ENCODE results near the gene PARVB.
A peak's percentile ranks its signal among the peaks of the same experiment; 100 is the strongest.

PARVB gene

GRCh38 chr22:44204739-44205515 is 180.8 kb downstream of the PARVB start:
- CTCF ChIA-PET: no interaction called here
- POLR2A ChIA-PET: no interaction called here
- no peak for TF ChIP-seq GLIS1 (tag by site-specific recombination; IDR thresholded peaks at IDR 0.05)
- no peak for TF ChIP-seq INSM2 (tag by site-specific recombination; IDR thresholded peaks at IDR 0.05)
- no peak for TF ChIP-seq ZNF621 (tag by site-specific recombination; IDR thresholded peaks at IDR 0.05)
- no peak for TF ChIP-seq BCL11A (tag by site-specific recombination; IDR thresholded peaks at IDR 0.05; ENCODE audit: low read depth)
- TF ChIP-seq KLF17 (tag by site-specific recombination; IDR thresholded peaks at IDR 0.05): peak; percentile 50; the same call in 1 of the 2 replicates
- no peak for TF ChIP-seq HOXC10 (CRISPR knock-in tag; IDR thresholded peaks at IDR 0.05)
- 0 out of 2 replicates have a peak, but pooled peaks have one; percentile 36 for TF ChIP-seq ZNF341 (tag by site-specific recombination; IDR thresholded peaks at IDR 0.05; ENCODE audit: low read depth)
- Histone ChIP-seq H3K4me3 (ENCODE audit: low read depth, low read length) (no peak overlapping the region), H3K27ac (ENCODE audit: extremely low read depth, low read depth, low read length) (no peak overlapping the region), H3K4me1 (ENCODE audit: control insufficient read depth, insufficient read depth, low read length) (0 out of 2 replicates have a peak, but pooled peaks cover 3% of the 10 kb centered on the region), H3K9me3 (ENCODE audit: control insufficient read depth, insufficient read depth, low read depth, low read length) (no peaks in the 10 kb centered on the region), H3K36me3 (ENCODE audit: control insufficient read depth in 2 of 2, insufficient read depth in 1 of 2, low read length in 2 of 2) (no peaks in the 10 kb centered on the region)

- Histone ChIP-seq H3K4me1 (ENCODE audit: control insufficient read depth, insufficient read depth, low read length) (0 out of 2 replicates have a peak, but pooled peaks cover 3% of the 10 kb centered on the region), H3K9me3 (ENCODE audit: control insufficient read depth, insufficient read depth, low read depth, low read length) (no peaks in the 10 kb centered on the region), H3K4me3 (ENCODE audit: low read depth, low read length) (no peak overlapping the region), H3K36me3 (ENCODE audit: control insufficient read depth in 2 of 2, insufficient read depth in 1 of 2, low read length in 2 of 2) (no peaks in the 10 kb centered on the region), H3K27ac (ENCODE audit: extremely low read depth, low read depth, low read length) (no peak overlapping the region)
- CTCF ChIA-PET: no interaction called here
- no peak for TF ChIP-seq KLF7 (tag by site-specific recombination; IDR thresholded peaks at IDR 0.05; ENCODE audit: borderline replicate concordance)
- POLR2A ChIA-PET: no interaction called here
Measured at GRCh38 chr22:44205516-44206329, 181.6 kb downstream of the PARVB start.

GRCh38 chr22:44206330-44206645 is 182.2 kb downstream of the PARVB start:
- H3K4me1 ChIP-seq (ENCODE audit: control insufficient read depth, insufficient read depth, low read length): 0 out of 2 replicates have a peak, but pooled peaks cover 3% of the 10 kb centered on the region
- POLR2A ChIA-PET: no interaction called here
- no peak overlapping the region for H3K4me3 ChIP-seq (ENCODE audit: low read depth, low read length)
- H3K36me3 ChIP-seq (ENCODE audit: control insufficient read depth in 2 of 2, insufficient read depth in 1 of 2, low read length in 2 of 2): no peaks in the 10 kb centered on the region
- CTCF ChIA-PET: no interaction called here
- TF ChIP-seq ZNF473 (tag by site-specific recombination; IDR thresholded peaks at IDR 0.05): no peak
- TF ChIP-seq ZIC2 (tag by site-specific recombination; IDR thresholded peaks at IDR 0.05): 0 out of 2 replicates have a peak, but pooled peaks have one; percentile 8
- no peak for TF ChIP-seq ZNF214 (tag by site-specific recombination; IDR thresholded peaks at IDR 0.05; ENCODE audit: borderline replicate concordance)
- TF ChIP-seq ZNF416 (tag by site-specific recombination; IDR thresholded peaks at IDR 0.05): no peak
- no peak for TF ChIP-seq ZNF391 (tag by site-specific recombination; IDR thresholded peaks at IDR 0.05; ENCODE audit: borderline replicate concordance, low read depth)
- TF ChIP-seq ZNF426 (tag by site-specific recombination; IDR thresholded peaks at IDR 0.05): no peak
- TF ChIP-seq ZNF202 (tag by site-specific recombination; IDR thresholded peaks at IDR 0.05; ENCODE audit: borderline replicate concordance): no peak
- no peak overlapping the region for H3K27ac ChIP-seq (ENCODE audit: extremely low read depth, low read depth, low read length)
- H3K9me3 ChIP-seq (ENCODE audit: control insufficient read depth, insufficient read depth, low read depth, low read length): no peaks in the 10 kb centered on the region

Data from HEK293 (cell line).